HG03139 (cell line): ENCODE data around the gene NT5C3A.
A peak's percentile ranks its signal among the peaks of the same experiment; 100 is the strongest.

Experiments
- ATAC-seq: cut with Tn5 transposase; IDR thresholded peaks from one replicate; pipeline ENCODE4 v1.9.1; 2021; ENCODE audit not compliant: unreplicated experiment

The NT5C3A gene

GRCh38 chr7:33075818-33076518 lies 13.4 kb upstream of the NT5C3A start:
- no peak for ATAC-seq

- no peak for ATAC-seq
Observed at GRCh38 chr7:33073243-33073642, 10.7 kb upstream of the NT5C3A start.

GRCh38 chr7:33072471-33072870 lies 9.9 kb upstream of the NT5C3A start:
- no peak for ATAC-seq

GRCh38 chr7:33070831-33071230 lies 8.3 kb upstream of the NT5C3A start:
- no peak for ATAC-seq

GRCh38 chr7:33070277-33070676 lies 7.7 kb upstream of the NT5C3A start:
- no peak for ATAC-seq

GRCh38 chr7:33067921-33068320 lies 5.3 kb upstream of the NT5C3A start:
- no peak for ATAC-seq

GRCh38 chr7:33066771-33067170 lies 4.2 kb upstream of the NT5C3A start:
- no peak for ATAC-seq

GRCh38 chr7:33065981-33066380 lies 3.4 kb upstream of the NT5C3A start:
- ATAC-seq: no peak

- ATAC-seq: peak; percentile 96
Observed at GRCh38 chr7:33062782-33063443, 337 bp upstream of the NT5C3A start.

- ATAC-seq: no peak
Observed at GRCh38 chr7:33061282-33061937, 1.2 kb downstream of the NT5C3A start.

GRCh38 chr7:33059635-33060034 lies 2.9 kb downstream of the NT5C3A start:
- no peak for ATAC-seq

GRCh38 chr7:33055158-33055557 lies 7.4 kb downstream of the NT5C3A start:
- no peak for ATAC-seq

GRCh38 chr7:33054261-33054964 lies 8.2 kb downstream of the NT5C3A start:
- no peak for ATAC-seq

- no peak for ATAC-seq
Observed at GRCh38 chr7:33053721-33054120, 8.9 kb downstream of the NT5C3A start.

- ATAC-seq: no peak
Observed at GRCh38 chr7:33050535-33051318, 11.8 kb downstream of the NT5C3A start.

- ATAC-seq: no peak
Observed at GRCh38 chr7:33048704-33049103, 13.9 kb downstream of the NT5C3A start.

- ATAC-seq: no peak
Observed at GRCh38 chr7:33048257-33048656, 14.3 kb downstream of the NT5C3A start.

GRCh38 chr7:33044986-33045385 lies 17.6 kb downstream of the NT5C3A start:
- no peak for ATAC-seq

- ATAC-seq: no peak
Observed at GRCh38 chr7:33044401-33044718, 18.2 kb downstream of the NT5C3A start.

GRCh38 chr7:33043501-33044400 lies 18.8 kb downstream of the NT5C3A start:
- ATAC-seq: no peak
